ENCODE results near the gene TCF7L2. TPM values are rescaled to one million over a fixed set of nuclear protein-coding genes. Genes with fewer than 3 reads are reported as not detected.

TCF7L2 gene
- total and polyA plus RNA-seq, 8 donors: 6.7 to 179 (median 61.7) TPM

DNA sequence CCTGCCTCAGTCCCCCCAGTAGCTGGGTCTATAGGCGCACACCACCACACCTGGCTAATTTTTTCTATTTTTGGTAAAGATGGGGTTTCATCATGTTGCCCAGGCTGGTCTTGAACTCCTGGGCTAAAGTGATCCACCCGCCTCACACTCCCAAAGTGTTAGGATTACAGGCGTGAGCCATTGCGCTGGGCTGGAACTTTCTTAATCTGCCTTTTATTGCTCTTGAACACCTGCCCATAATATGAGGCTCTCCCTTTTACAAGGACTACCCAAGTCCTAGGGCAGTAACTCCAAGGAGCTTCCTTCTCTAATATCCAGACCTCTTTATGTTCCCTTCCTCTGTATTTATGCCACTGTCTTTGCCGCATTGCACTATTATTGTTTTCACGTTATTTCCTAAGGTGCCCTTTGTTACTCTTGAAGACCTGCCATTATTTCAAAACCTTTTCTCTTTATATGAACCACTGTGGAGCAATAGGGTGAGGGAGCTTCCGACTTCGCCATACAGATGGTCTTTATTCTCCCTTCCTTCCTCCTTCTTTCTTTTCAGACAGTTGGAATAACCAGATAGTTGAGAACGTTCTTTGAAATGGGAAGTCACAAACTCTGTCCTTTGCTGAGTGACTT lies 36.3 kb upstream of the TCF7L2 start:
- Histone ChIP-seq H3K9me3 (no peaks in the 10 kb centered on the region), H3K4me3 (no peak overlapping the region), H3K27ac (no peak overlapping the region), H3K36me3 (no peaks in the 10 kb centered on the region), H3K27me3 (no peaks in the 10 kb centered on the region), H3K4me1 (peaks cover 0 to 17% (median 0%) of the 10 kb centered on the region in 4 donors)
- WGBS, 5 donors: 83 to 89% (median 87%) methylated on average over 9 of the region's 9 CpGs
- no peak for DNase-seq
- intact Hi-C loops (cut with DNase I; ENCODE audit: low total_unique reads): no loop called here
- TF ChIP-seq EP300 (IDR thresholded peaks at IDR 0.05): no peak

DNA sequence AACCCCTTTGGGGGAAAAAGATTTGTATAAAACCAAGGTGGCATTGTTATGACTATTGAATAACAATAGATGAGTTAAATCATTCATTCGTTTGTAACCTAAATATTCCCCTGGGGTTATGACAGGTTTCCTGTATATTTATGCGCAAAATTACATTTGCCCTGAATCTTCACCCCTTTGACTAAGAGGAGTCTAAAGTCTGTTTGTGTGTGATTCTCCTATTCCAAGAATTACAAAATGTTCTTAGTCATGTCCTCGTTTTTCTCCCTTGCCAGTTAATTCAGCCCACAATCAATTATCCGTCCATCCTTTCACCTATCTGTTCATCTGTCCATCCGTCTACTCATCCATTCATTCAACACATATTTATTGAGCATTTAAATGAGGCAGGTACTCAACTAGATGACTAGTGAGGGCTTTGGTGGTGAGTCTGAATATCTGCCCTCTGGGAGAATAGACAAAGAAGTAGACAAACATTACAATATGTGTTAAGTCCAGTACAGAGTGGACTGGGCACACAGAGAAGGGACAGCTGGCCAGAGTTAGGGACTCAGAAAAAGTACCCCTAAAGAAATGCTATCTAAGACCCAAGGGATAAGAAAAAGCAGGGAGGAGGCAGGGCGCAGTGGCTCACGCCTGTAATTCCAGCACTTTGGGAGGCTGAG lies 35.6 kb upstream of the TCF7L2 start:
- intact Hi-C loops (cut with DNase I; ENCODE audit: low total_unique reads): no loop called here
- Histone ChIP-seq H3K27me3 (no peaks in the 10 kb centered on the region), H3K9me3 (no peaks in the 10 kb centered on the region), H3K27ac (peak overlapping the region in 2 of 5 donors; percentile 60 to 70), H3K36me3 (no peaks in the 10 kb centered on the region), H3K4me1 (peaks cover 0 to 17% (median 0%) of the 10 kb centered on the region in 4 donors), H3K4me3 (no peak overlapping the region)
- DNase-seq: no peak
- 81 to 91% (median 81%) methylated on average over 7 of the region's 7 CpGs for WGBS, 5 donors
- TF ChIP-seq, protein P1, sequence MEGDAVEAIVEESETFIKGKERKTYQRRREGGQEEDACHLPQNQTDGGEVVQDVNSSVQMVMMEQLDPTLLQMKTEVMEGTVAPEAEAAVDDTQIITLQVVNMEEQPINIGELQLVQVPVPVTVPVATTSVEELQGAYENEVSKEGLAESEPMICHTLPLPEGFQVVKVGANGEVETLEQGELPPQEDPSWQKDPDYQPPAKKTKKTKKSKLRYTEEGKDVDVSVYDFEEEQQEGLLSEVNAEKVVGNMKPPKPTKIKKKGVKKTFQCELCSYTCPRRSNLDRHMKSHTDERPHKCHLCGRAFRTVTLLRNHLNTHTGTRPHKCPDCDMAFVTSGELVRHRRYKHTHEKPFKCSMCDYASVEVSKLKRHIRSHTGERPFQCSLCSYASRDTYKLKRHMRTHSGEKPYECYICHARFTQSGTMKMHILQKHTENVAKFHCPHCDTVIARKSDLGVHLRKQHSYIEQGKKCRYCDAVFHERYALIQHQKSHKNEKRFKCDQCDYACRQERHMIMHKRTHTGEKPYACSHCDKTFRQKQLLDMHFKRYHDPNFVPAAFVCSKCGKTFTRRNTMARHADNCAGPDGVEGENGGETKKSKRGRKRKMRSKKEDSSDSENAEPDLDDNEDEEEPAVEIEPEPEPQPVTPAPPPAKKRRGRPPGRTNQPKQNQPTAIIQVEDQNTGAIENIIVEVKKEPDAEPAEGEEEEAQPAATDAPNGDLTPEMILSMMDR (IDR thresholded peaks at IDR 0.05): no peak
- TF ChIP-seq POLR2AphosphoS5 (IDR thresholded peaks at IDR 0.05) (no peak), POLR2A (IDR thresholded peaks at IDR 0.05) (no peak), EP300 (IDR thresholded peaks at IDR 0.05) (no peak)

DNA sequence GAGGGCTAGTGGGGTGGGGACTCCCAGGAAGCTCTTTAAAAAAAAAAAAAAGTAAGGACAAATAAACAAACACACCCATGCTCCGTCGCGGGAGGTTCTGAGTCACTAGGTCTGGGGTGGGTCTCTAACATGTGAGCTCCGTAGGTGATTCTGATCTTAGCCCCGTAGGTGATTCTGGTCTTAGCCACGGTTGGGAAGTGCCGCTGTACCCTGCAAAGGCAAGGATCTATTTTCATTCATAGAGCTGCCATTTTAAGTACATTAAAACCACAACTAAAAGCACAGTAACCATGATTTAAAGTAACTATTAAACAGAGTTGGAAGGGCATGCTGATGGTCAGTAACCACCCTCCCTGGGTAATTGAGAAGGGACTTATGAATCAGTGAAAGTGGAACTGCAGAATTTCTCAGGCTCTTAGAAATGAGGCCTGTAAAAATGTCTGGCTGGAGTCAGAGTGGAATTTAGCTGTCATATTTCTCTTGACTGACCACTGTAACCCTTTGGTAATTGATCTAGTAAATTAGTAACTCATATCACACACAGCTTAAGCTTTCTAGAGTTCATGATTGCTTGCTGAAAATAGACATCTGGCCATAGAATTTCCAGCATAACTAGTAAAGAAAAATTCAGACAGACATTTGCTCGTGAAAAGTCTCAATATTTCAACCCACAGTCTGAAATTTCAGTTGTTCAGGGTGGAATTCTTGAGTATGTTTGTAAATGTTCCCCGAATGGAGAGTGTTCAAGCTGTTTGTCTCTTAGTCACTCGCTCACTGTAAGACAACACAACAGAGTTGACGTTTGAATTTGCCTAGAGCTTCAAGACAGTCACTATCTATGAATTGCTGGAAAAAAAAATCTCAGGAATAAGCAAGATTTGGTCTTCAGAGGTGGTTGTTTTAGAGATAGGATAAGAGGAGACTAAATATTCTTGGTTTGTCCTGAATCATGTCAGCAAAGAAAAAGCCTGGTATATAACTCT lies 34.2 kb upstream of the TCF7L2 start:
- H3K4me3 ChIP-seq: no peak overlapping the region
- H3K36me3 ChIP-seq: no peaks in the 10 kb centered on the region
- H3K27ac ChIP-seq: peak overlapping the region; percentile 30 to 70 (median 61)
- no peaks in the 10 kb centered on the region for H3K27me3 ChIP-seq
- intact Hi-C loops (cut with DNase I; ENCODE audit: low total_unique reads): no loop called here
- H3K4me1 ChIP-seq: peaks cover 0 to 17% (median 0%) of the 10 kb centered on the region in 4 donors
- TF ChIP-seq, protein P1 (IDR thresholded peaks at IDR 0.05): no peak
- TF ChIP-seq POLR2AphosphoS5 (IDR thresholded peaks at IDR 0.05) (peak in 1 of 3 donors; percentile 54), EP300 (IDR thresholded peaks at IDR 0.05) (no peak), POLR2A (IDR thresholded peaks at IDR 0.05) (no peak)
- DNase-seq: peak; percentile 68 to 90
- WGBS, 5 donors: 29 to 59% (median 41%) methylated on average over 11 of the region's 11 CpGs
- H3K9me3 ChIP-seq: no peaks in the 10 kb centered on the region

DNA sequence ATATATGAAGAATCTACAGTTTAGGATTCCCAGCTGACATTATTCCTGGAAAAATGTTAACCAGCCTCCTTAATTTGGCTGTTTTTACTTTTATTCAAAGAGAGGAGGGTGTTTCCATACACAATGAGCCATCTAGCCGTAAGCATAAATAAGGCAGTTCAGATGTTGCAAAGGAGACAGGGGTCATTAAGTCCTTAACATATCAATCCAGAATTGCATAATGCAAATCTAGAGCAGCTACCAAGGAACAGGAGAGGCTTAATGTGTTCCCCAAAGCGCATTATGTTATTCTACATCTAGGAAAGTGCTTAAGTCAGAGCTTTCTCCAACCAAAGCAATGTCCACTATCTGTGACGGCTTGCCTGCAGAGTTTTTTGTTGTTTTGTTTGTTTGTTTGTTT lies 32.4 kb upstream of the TCF7L2 start:
- no peak for DNase-seq
- H3K36me3 ChIP-seq: no peaks in the 10 kb centered on the region
- no peak overlapping the region for H3K4me3 ChIP-seq
- intact Hi-C loops (cut with DNase I; ENCODE audit: low total_unique reads): no loop called here
- no peak for TF ChIP-seq EP300 (IDR thresholded peaks at IDR 0.05)
- TF ChIP-seq, protein P1 (IDR thresholded peaks at IDR 0.05): no peak
- TF ChIP-seq POLR2AphosphoS5 (IDR thresholded peaks at IDR 0.05): no peak
- TF ChIP-seq POLR2A (IDR thresholded peaks at IDR 0.05): no peak
- H3K27me3 ChIP-seq: no peaks in the 10 kb centered on the region
- WGBS, 5 donors: 92 to 97% (median 95%) methylated on average over 3 of the region's 3 CpGs
- H3K4me1 ChIP-seq: peaks cover 0 to 17% (median 0%) of the 10 kb centered on the region in 4 donors
- no peaks in the 10 kb centered on the region for H3K9me3 ChIP-seq
- H3K27ac ChIP-seq: no peak overlapping the region

All from stomach (tissue), 9 donors.